ENCODE results near the gene SH3GLB1. TPM values are rescaled to one million over a fixed set of nuclear protein-coding genes. Genes with fewer than 3 reads are reported as not detected.

The SH3GLB1 gene
- total and polyA plus RNA-seq, 2 of the 13 experiments (the other 11 are each of a cell fraction or from before 2014, with no cell fraction given) = 26.0 to 41.5 TPM

DNA sequence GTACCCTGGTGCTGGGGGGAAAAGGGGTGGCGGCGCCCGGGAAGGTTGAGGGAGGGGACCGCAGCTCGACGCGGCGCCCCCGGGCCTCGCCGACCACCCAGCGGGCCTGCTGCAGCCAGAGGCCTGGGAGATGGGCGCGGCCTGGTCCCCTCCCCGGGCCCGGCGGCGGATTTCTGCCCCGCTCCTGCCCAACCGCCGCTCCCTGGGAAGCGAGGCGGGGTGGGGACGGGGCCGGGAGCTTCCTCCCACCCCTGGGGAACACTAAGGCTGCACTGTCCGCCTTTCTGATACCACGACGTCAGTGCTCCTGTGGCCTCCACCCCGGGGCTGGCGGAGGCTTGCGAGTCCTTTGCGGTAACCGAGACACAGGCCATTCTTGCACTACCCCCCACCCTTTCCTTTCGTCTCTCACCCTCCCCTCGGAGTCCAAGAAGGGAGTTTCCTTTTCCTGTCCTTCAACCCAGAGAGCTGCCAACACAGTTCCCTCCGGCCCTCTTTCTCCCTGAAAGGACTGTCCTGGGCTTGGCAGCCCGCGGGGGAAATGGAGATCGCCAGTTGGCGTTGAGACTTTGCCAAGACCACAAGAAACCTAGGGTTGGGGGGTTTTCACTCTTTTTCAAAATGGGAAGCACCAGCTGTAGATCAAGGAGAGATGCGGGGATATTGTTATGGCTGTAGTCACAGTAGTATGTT, 742 bp downstream of the SH3GLB1 start (continued):
- no peak for TF ChIP-seq TFDP2 (CRISPR knock-in tag; IDR thresholded peaks at IDR 0.05)
- no peak for TF ChIP-seq AKNA (CRISPR knock-in tag; IDR thresholded peaks at IDR 0.05; ENCODE audit: borderline replicate concordance)
- 0 out of 2 replicates have a peak, but pooled peaks have one; percentile 60 for TF ChIP-seq ZNF256 (CRISPR knock-in tag; conservative IDR thresholded peaks at IDR 0.05)
- TF ChIP-seq ZNF879 (CRISPR knock-in tag; IDR thresholded peaks at IDR 0.05) = no peak
- TF ChIP-seq PRPF4 (IDR thresholded peaks at IDR 0.05; ENCODE audit: low read depth, low read length, poor library complexity, severe bottlenecking) = no peak
- TF ChIP-seq SNAI1 (CRISPR knock-in tag; IDR thresholded peaks at IDR 0.05; ENCODE audit: borderline replicate concordance) = no peak
- no peak for TF ChIP-seq SYNCRIP (IDR thresholded peaks at IDR 0.05; ENCODE audit: insufficient read depth, low read depth, low read length)
- no peak for TF ChIP-seq NFAT5 (CRISPR knock-in tag; IDR thresholded peaks at IDR 0.05)
- no peak for TF ChIP-seq ZNF724P (CRISPR knock-in tag; IDR thresholded peaks at IDR 0.05; ENCODE audit: borderline replicate concordance)
- TF ChIP-seq FOXC1 (CRISPR knock-in tag; IDR thresholded peaks at IDR 0.05; ENCODE audit: borderline replicate concordance) = 0 out of 2 replicates have a peak, but pooled peaks have one; percentile 52
- peak; percentile 48; the same call in 1 of the 2 replicates for TF ChIP-seq ZNF768 (CRISPR knock-in tag; IDR thresholded peaks at IDR 0.05)
- TF ChIP-seq ZNF576 (CRISPR knock-in tag; IDR thresholded peaks at IDR 0.05) = no peak
- TF ChIP-seq CEBPB (IDR thresholded peaks at IDR 0.05; ENCODE audit: borderline replicate concordance, low read depth, low read length) = no peak
